GM18907 (cell line): Measurements from ENCODE around the gene OR4C12.
"Not testable (repeated sequence)": the region's sequence is repeated elsewhere in the genome, so short reads cannot be mapped to it uniquely, and the experiment has no call there.

ENCODE experiments used
- ATAC-seq: cut with Tn5 transposase; IDR thresholded peaks from one replicate; pipeline ENCODE4 v1.9.1; 2021; ENCODE audit warnings: mild to moderate bottlenecking, moderate library complexity; ENCODE audit not compliant: unreplicated experiment

OR4C12 gene

DNA sequence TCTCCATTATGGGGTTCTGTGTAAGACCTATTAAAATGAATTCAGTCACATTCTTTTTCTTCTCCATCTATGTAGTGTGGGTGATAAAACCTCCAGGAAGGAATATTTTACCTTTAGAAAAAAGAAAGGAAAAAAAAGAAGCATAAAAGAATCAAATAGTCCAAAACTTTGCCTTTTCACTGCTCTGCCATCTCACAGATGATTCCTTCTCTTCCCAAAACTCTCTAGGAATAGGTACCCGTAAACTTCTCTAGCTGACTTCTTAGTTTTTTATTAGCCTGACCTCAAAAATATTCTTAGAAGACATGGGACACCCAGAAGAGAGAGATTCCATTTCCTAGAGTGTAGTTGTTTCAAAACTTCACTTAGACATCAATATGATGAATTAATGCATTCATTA lies at the start of gene OR4C12:
Gene OR4C12, minus strand, starts transcription at position 101 of the 400 bp plus-strand sequence. Its CDS starts 34 bp downstream, at position 67.
- not testable (repeated sequence) for ATAC-seq

DNA sequence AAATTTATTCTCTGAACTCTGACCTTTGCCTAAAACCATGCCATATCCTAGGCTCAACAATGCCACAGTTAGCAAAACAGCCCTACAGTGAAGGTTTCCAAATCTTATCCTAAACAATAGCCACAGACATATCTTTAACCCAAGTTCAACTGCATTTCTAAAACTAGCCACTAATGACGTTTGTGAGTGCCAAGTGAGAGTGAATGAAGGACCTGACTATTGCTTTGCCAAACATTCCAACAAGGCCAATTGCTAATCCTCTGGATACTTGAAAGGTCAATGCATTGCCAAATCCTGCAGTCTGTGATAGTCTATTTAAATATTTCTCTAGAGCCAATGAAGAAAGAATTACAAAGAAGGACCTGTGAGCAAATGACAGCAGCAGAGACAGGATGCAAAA lies 47.9 kb upstream of the OR4C12 start:
- no peak for ATAC-seq

DNA sequence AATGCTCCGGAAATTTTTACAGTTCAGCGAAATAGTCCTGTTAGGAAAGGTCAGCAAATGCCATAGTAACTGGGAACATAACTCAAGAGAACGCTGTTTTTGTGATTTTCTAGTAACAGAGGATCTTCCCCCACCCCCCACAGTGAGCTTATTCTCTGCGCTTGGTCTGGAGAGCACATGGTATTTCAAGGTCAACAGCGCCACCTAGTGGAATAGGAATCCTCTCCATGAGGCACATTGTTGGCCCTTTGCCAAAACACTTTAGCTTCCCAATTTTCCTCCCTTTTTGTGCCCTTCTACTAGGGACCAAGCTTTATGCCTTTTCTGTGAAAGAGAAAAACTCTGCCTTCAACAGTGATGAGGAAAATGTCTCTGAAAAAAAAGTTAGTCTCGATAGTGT lies 13.2 kb upstream of the OR4C12 start:
- no peak for ATAC-seq

DNA sequence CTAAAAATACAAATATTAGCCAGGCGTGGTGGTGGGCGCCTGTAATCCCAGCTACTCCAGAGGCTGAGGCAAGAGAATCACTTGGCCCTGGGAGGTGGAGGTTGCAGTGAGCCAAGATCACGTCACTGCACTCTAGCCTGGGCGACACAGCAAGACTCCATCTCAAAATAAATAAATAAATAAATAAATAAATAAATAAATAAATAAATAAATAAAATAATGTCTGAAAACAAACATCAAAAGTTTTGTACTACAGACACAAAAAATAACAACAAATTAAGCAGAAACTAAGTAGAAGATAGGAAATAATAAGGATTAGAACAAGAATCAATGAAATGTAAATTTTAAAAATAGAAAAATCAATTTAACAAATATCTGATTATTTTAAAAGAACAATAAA lies 8.9 kb downstream of the OR4C12 start:
- not testable (repeated sequence) for ATAC-seq

DNA sequence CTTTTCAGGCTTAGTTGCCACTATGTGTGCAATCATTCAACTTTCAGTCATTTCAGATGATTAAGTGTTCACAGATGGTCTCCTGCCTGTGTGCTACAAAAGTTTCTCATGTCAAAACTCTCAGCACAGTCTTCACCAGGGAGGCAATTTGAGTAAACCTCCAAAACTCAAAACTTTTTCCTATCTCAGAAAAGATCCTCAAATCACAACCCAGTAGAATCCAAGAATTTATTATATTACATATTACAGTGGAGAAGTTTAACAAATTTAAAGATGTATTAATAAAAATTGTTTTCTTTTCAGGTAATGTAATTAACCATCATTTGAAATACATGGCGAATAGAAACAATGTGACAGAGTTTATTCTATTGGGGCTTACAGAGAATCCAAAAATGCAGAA lies 30.2 kb downstream of the OR4C12 start, which contains the start of gene OR4C13:
Gene OR4C13, plus strand, starts transcription at position 301 of the 400 bp plus-strand sequence. Its CDS starts 32 bp downstream, at position 333.
- ATAC-seq, result no peak

DNA sequence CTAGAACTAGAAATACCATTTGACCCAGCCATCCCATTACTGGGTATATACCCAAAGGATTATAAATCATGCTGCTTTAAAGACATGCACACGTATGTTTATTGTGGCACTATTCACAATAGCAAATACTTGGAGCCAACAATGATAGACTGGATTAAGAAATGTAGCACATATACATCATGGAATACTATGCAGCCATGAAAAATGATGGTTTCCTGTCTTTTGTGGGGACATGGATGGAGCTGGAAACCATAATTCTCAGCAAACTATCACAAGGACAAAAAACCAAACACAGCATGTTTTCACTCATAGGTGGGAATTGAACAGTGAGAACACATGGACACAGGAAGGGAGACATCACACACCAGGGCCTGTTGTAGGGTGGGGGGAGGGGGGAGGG lies 33.6 kb downstream of the OR4C12 start:
- ATAC-seq, result not testable (repeated sequence)
